Measurements from ENCODE around the gene SUPT7L. TPM values are rescaled to one million over a fixed set of nuclear protein-coding genes. Genes with fewer than 3 reads are reported as not detected.

Gene SUPT7L
- total and polyA plus RNA-seq, 2 of the 13 experiments (the other 11 are each of a cell fraction or from before 2014, with no cell fraction given) = 32.9 to 77.5 TPM

- no peak for TF ChIP-seq HOMEZ (CRISPR knock-in tag; IDR thresholded peaks at IDR 0.05; ENCODE audit: low read depth)
- no peak for TF ChIP-seq ZFP62 (CRISPR knock-in tag; IDR thresholded peaks at IDR 0.05)
- peak; percentile 98 for TF ChIP-seq ZNF572 (CRISPR knock-in tag; IDR thresholded peaks at IDR 0.05)
- peak; percentile 38; the same call in 1 of the 2 replicates for TF ChIP-seq MLX (CRISPR knock-in tag; IDR thresholded peaks at IDR 0.05)
- TF ChIP-seq ZNF747 (CRISPR knock-in tag; IDR thresholded peaks at IDR 0.05; ENCODE audit: borderline replicate concordance) = peak; percentile 29; the same call in 1 of the 2 replicates
- TF ChIP-seq ZFP37 (CRISPR knock-in tag; IDR thresholded peaks at IDR 0.05; ENCODE audit: borderline replicate concordance) = peak; percentile 61; the same call in 1 of the 2 replicates
- TF ChIP-seq REST (IDR thresholded peaks at IDR 0.05; ENCODE audit: borderline replicate concordance in 1 of 2, low read depth in 1 of 2, low read length in 2 of 2) = peak in 1 of 2 experiments; percentile 79; a peak in 2 of 4 replicates
- TF ChIP-seq ZBTB43 (CRISPR knock-in tag; conservative IDR thresholded peaks at IDR 0.05) = peak; percentile 88
- peak; percentile 100 for TF ChIP-seq PHF20 (CRISPR knock-in tag; IDR thresholded peaks at IDR 0.05)
- no peak for TF ChIP-seq POLR2AphosphoS2 (IDR thresholded peaks at IDR 0.05; ENCODE audit: low read depth, low read length)
- TF ChIP-seq ELF4 (CRISPR knock-in tag; IDR thresholded peaks at IDR 0.05; ENCODE audit: borderline replicate concordance) = peak; percentile 88; the same call in 1 of the 2 replicates
- peak; percentile 50; the same call in 1 of the 2 replicates for TF ChIP-seq TEAD2 (CRISPR knock-in tag; IDR thresholded peaks at IDR 0.05)
- TF ChIP-seq AGO1 (IDR thresholded peaks at IDR 0.05; ENCODE audit: low read depth, low read length, poor library complexity, severe bottlenecking) = peak; percentile 34
- no peak for TF ChIP-seq PBX2 (CRISPR knock-in tag; IDR thresholded peaks at IDR 0.05)
- TF ChIP-seq ZBTB49 (CRISPR knock-in tag; IDR thresholded peaks at IDR 0.05; ENCODE audit: borderline replicate concordance) = peak; percentile 91; the same call in 1 of the 2 replicates
- TF ChIP-seq ZNF484 (CRISPR knock-in tag; IDR thresholded peaks at IDR 0.05; ENCODE audit: borderline replicate concordance, low read depth) = no peak
Observed at GRCh38 chr2:27663285-27664153, at the start of gene SUPT7L, which contains the start of gene SLC4A1AP (continued).
